OCI-LY7 (cell line): Measurements from ENCODE around the gene APEX2. TPM values are rescaled to one million over a fixed set of nuclear protein-coding genes. Genes with fewer than 3 reads are reported as not detected.

Experiments
- BruUV-seq: library from RNA; stranded (reverse); fragments of 400-500 nt; replicated peaks from 2 replicates; lab custom pipeline; 2021; lab: Mats Ljungman, UMichigan
- CTCF ChIA-PET: fragments of 300-600 bp; sonication (Branson Sonifier 250); formaldehyde crosslinking; loops from one replicate; lab custom pipeline; 2022; ENCODE audit warnings: antibody characterized with exemption; ENCODE audit not compliant: unreplicated experiment; lab: Charles Lee
- POLR2A ChIA-PET: fragments of 300-600 bp; sonication (Branson Sonifier 250); formaldehyde crosslinking; loops from one replicate; lab custom pipeline; 2022; ENCODE audit warnings: antibody characterized with exemption; lab: Charles Lee
- DNase-seq: peaks from one replicate; pipeline ENCODE4 v3.0.0-alpha.2; 2015; ENCODE audit warnings: low spot score
- H2AFZ ChIP-seq: fragments of 200-600 bp; sonication (generic), shearing (Covaris generic); 2 replicates; pipeline ENCODE4 v1.6.1; 2014; ENCODE audit warnings: mild to moderate bottlenecking, antibody characterized with exemption, low read length, moderate library complexity
- H3K27ac ChIP-seq: fragments of 200-600 bp; sonication (generic); 2 replicates; pipeline ENCODE4 v1.5.1; 2014; ENCODE audit warnings: mixed run types, low read depth, mild to moderate bottlenecking, moderate library complexity, low read length, inconsistent platforms; ENCODE audit not compliant: poor library complexity, severe bottlenecking
- H3K36me3 ChIP-seq: fragments of 200-600 bp; sonication (generic); 2 replicates; pipeline ENCODE4 v1.6.1; 2014; ENCODE audit warnings: mild to moderate bottlenecking, antibody characterized with exemption, low read length, moderate library complexity, mixed read lengths; ENCODE audit not compliant: insufficient read depth
- H3K4me1 ChIP-seq: fragments of 200-600 bp; sonication (generic); 2 replicates; pipeline ENCODE4 v1.5.1; 2014; ENCODE audit warnings: mild to moderate bottlenecking, low read length; ENCODE audit not compliant: insufficient read depth, poor library complexity, severe bottlenecking
- H3K4me2 ChIP-seq: fragments of 200-600 bp; sonication (generic); 2 replicates; pipeline ENCODE4 v1.6.1; 2014; ENCODE audit warnings: mild to moderate bottlenecking, low read length
- H3K4me3 ChIP-seq: fragments of 200-600 bp; sonication (generic); 2 replicates; pipeline ENCODE4 v1.5.1; 2014; ENCODE audit warnings: mild to moderate bottlenecking, low read depth, low read length; ENCODE audit not compliant: poor library complexity, severe bottlenecking
- H3K79me2 ChIP-seq: fragments of 200-600 bp; sonication (generic); 2 replicates; pipeline ENCODE4 v1.6.1; 2016; ENCODE audit warnings: low read depth, mild to moderate bottlenecking, low read length, moderate library complexity, mixed read lengths; ENCODE audit not compliant: insufficient read depth
- H3K9me2 ChIP-seq: fragments of 200-600 bp; sonication (generic); 2 replicates; pipeline ENCODE4 v1.6.1; 2016; ENCODE audit warnings: mild to moderate bottlenecking, low read length, mixed read lengths; ENCODE audit not compliant: insufficient read depth
- H3K9me3 ChIP-seq: fragments of 200-600 bp; sonication (generic); 2 replicates; pipeline ENCODE4 v1.6.1; 2014; ENCODE audit warnings: mild to moderate bottlenecking, mixed run types, low read length, mixed read lengths
- H4K20me1 ChIP-seq: fragments of 200-600 bp; sonication (generic); 2 replicates; pipeline ENCODE4 v1.6.1; 2014; ENCODE audit warnings: mild to moderate bottlenecking, antibody characterized with exemption, low read length, moderate library complexity, mixed read lengths; ENCODE audit not compliant: insufficient read depth
- CTCF ChIP-seq: fragments of 200-600 bp; sonication (generic); conservative IDR thresholded peaks from 2 replicates; pipeline ENCODE4 v1.5.1; 2014; ENCODE audit warnings: mild to moderate bottlenecking, antibody characterized with exemption, low read length, moderate library complexity, mixed read lengths
- EZH2phosphoT487 ChIP-seq: fragments of 200-600 bp; sonication (generic); IDR thresholded peaks from 2 replicates; pipeline ENCODE4 v1.6.1; 2018; ENCODE audit warnings: low read depth, borderline replicate concordance, mild to moderate bottlenecking, mixed run types, antibody characterized with exemption, low read length, moderate library complexity, mixed read lengths
- intact Hi-C: fragments of 100-400 bp; cut with micrococcal nuclease; formaldehyde crosslinking; loops from one replicate; pipeline ENCODE4 v1.10.0; 2022; ENCODE audit not compliant: unreplicated experiment
- total RNA-seq, 2 experiments: library from RNA; depleted of rRNA in 1 of 2; stranded (reverse); fragments of >200 nt in 1 of 2; shearing (Covaris generic) in 1 of 2; gene quantifications; 2 replicates each; pipeline ENCODE4 v1.2.3, GENCODE V29; 2014 to 2022

The APEX2 gene
- total RNA-seq, 2 experiments from 2014 or later, result 14.2 to 32.9 TPM

GRCh38 chrX:55005256-55005655 is 5.1 kb downstream of the APEX2 start:
- ChIA-PET CTCF (no interaction called here), POLR2A (no interaction called here)
- Histone ChIP-seq H3K4me2 (no peak overlapping the region), H3K36me3 (peaks cover 58% of the 10 kb centered on the region), H3K9me2 (no peaks in the 10 kb centered on the region), H2AFZ (no peak overlapping the region), H3K9me3 (no peaks in the 10 kb centered on the region), H3K4me1 (peaks cover 7% of the 10 kb centered on the region), H4K20me1 (no peaks in the 10 kb centered on the region), H3K4me3 (no peak overlapping the region), H3K79me2 (peaks cover 17% of the 10 kb centered on the region), H3K27ac (no peak overlapping the region)
- no peak for TF ChIP-seq EZH2phosphoT487
- no peak for TF ChIP-seq CTCF
- intact Hi-C loops, result no loop called here
- DNase-seq, result no peak
- no TSS peak for BruUV-seq

GRCh38 chrX:55006827-55007621 is 6.9 kb downstream of the APEX2 start:
- BruUV-seq, result TSS peak; percentile 29
- H2AFZ ChIP-seq, result no peak overlapping the region
- intact Hi-C loops, result no loop called here
- H3K4me2 ChIP-seq, result no peak overlapping the region
- peaks cover 55% of the 10 kb centered on the region for H3K36me3 ChIP-seq
- H3K9me3 ChIP-seq, result no peaks in the 10 kb centered on the region
- ChIA-PET CTCF (no interaction called here), POLR2A (no interaction called here)
- H3K4me1 ChIP-seq, result no peaks in the 10 kb centered on the region
- no peaks in the 10 kb centered on the region for H3K9me2 ChIP-seq
- no peaks in the 10 kb centered on the region; the same call in 1 of the 2 replicates for H3K79me2 ChIP-seq
- TF ChIP-seq CTCF (no peak), EZH2phosphoT487 (no peak)
- H3K27ac ChIP-seq, result no peak overlapping the region
- no peak for DNase-seq
- H4K20me1 ChIP-seq, result no peaks in the 10 kb centered on the region
- no peak overlapping the region for H3K4me3 ChIP-seq

- ChIA-PET POLR2A (interaction anchor here (0.7 to 2.7 kb wide), 2 partner anchors 7 to 303 kb away, joined by 3 to 12 read pairs; partner anchors contain the start of gene APEX2), CTCF (no interaction called here)
- no peak overlapping the region for H3K4me3 ChIP-seq
- no peaks in the 10 kb centered on the region for H3K79me2 ChIP-seq
- H3K4me1 ChIP-seq, result no peaks in the 10 kb centered on the region
- no peak overlapping the region for H3K4me2 ChIP-seq
- intact Hi-C loops, result no loop called here
- no peak overlapping the region for H2AFZ ChIP-seq
- no peak overlapping the region for H3K27ac ChIP-seq
- no peaks in the 10 kb centered on the region for H3K9me3 ChIP-seq
- no TSS peak for BruUV-seq
- DNase-seq, result no peak
- H3K36me3 ChIP-seq, result peaks cover 48% of the 10 kb centered on the region
- TF ChIP-seq EZH2phosphoT487 (no peak), CTCF (no peak)
- H4K20me1 ChIP-seq, result no peaks in the 10 kb centered on the region
- H3K9me2 ChIP-seq, result no peaks in the 10 kb centered on the region
Measured at GRCh38 chrX:55007656-55008055, 7.5 kb downstream of the APEX2 start.
